Measurements from ENCODE around the gene LMAN1L. TPM values are rescaled to one million over a fixed set of nuclear protein-coding genes. Genes with fewer than 3 reads are reported as not detected.

Gene LMAN1L
- total RNA-seq, 1 donor from 2014 or later = 0.64 TPM

DNA sequence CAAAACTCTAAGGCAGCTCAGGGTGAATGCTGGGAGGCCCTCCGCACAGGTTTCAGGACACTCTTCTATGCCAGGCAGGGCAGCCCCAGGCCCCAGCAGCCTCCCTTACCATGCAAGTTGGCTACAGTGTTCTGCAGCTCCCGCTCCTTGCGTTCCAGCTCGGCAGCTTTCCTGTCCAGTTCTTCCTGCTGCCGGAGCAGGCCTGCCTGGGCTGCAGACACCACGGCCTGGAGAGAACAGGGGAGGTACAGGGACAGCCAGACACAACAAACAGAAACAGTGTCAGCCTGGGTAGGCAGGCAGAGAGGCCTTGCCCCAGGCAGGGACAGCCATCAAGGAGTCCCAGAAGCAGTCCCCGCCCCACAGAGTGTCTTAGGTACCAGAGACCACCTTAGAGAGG is 39.3 kb downstream of the LMAN1L start:
- no peak for DNase-seq (ENCODE audit: extremely low read depth, low read depth, low spot score)

GRCh38 chr15:74854453-74855022 is 41.9 kb downstream of the LMAN1L start:
- DNase-seq (ENCODE audit: extremely low read depth, low read depth, low spot score) = no peak

DNA sequence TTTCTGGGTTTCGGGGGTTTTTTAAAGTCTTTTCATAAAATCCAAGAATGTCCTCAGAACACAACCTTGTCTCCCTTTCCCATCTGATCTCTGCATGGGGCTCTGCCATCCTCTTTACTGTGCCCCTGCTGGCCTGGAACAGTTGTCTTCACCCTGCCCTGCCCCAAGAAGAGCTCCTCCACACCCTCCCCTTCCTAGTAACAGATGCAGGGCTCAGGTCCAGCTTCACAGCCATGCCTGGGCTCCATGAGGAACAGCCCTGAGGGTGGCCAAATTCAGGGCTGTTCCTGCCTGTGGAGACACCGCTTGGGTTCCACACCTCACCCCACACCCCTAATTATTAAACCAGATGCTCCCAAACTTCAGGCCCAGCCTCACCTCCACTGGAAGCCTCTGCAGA is 43.2 kb downstream of the LMAN1L start:
- no peak for DNase-seq (ENCODE audit: extremely low read depth, low read depth, low spot score)

GRCh38 chr15:74856537-74856936 is 43.9 kb downstream of the LMAN1L start:
- no peak for DNase-seq (ENCODE audit: extremely low read depth, low read depth, low spot score)

DNA sequence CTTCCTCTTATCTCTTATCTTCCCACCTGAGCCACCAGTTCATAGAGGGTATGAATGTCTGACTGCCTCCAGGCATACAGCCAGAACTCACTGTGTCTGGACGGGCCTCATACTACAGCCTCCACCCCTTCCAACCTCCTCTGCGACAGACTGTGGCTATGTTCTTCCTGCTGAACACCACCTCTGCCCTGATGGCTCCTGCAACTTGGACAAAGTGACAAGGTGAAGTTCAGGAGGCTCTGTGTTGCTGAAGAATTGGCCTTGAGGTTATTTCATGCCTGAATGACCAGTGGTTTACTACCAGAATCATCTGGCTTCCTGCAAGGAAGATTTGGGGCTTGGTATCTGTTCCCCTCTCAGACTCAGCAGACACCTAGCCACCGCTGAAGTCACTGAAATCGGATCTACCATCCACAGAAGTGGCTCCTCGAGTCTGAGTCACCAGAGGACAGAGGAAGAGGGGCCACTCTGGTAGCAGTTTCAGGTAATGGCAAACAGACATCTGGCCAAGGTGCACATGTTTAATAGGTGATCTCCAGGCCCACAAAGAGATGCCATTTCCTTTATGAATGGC is 44.5 kb downstream of the LMAN1L start:
- DNase-seq (ENCODE audit: extremely low read depth, low read depth, low spot score) = no peak

DNA sequence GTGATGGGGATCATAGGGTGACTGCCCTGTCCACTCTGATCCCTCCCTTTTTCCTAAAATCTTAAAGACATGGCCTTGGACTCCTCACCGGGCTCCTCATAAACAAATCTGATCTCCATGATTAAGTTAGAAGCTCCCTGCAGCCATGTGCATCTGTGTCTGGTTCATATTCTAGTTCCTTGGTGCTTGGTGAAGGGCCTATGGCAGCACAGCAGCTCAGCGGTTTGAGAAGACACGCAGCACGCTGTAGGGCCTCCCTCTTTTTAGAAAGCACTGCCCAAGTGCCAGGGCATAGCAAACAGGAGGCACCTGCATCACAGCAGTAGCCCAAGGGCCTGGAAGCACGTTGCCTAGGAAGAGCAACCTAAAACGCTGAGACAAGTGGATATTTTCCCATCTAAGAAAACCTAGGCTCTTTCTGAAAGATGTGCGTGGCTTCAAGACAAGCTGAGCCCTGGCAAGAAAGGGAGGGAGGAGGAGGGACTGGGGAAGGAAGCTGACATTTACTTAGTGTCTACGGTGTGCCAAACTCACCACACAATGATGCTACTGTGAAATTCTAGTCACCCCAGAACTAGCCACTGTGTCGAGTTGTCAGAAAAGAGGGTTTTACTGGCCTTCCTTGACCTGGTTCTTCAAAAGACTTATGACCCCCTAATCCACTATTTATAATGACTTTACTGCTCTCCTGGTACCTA is 45.2 kb downstream of the LMAN1L start:
- DNase-seq (ENCODE audit: extremely low read depth, low read depth, low spot score) = no peak

DNA sequence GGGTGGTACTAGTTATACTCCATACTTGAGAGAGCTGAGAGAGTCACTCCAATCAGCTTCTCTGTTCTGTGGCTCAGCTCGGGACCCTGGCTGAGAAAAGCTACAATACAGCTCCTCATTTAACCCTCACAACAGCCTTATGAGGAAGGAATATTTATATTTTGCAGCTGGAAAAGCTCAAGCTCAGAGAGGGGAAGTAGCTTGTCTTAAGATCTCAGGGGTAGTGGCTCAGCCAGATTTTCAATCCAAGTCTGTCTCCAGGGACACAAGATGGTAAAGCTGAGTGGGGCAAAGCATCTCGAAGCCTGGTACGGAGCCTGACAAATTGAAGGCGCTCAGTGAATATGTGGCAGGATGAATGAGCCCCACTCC is 45.7 kb downstream of the LMAN1L start:
- DNase-seq (ENCODE audit: extremely low read depth, low read depth, low spot score) = no peak

DNA sequence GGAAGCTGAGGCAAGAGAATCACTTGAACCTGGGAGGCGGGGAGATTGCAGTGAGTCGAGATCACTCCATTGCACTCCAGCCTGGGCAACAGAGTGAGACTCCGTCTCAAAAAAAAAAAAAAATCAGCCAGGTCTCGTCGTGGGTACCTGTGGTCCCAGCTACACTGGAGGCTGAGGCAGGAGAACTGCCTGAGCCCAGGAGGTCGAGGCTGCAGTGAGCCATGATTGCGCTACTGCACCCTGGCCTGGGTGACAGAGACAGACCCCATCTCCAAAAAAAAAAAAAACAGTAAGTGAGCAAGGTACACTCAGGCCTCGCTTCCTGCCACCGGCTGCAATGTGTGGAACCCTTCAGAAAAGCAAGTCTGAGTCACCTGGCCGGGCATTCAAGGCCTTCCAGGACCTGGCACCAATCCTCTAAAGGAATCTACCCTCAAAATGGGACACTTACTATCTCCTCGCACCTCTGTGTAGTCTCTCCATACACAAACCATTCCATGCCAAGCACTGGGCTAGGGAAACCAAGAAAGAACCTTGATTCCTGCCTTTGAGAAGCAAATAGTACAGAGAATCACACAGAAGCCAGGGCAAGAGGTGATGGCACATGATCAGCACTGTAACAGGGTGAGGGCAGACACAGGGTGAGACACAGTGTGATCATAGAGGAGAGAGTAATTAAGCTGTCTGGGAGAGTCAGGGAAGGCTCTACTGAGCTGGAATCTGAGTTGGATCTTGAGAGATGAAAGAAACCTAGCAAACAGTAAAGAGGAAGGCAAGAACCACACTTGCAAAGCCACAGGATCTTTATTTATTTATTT is 50.8 kb downstream of the LMAN1L start:
- DNase-seq (ENCODE audit: extremely low read depth, low read depth, low spot score) = no peak

- DNase-seq (ENCODE audit: extremely low read depth, low read depth, low spot score) = no peak
Observed at GRCh38 chr15:74864296-74864695, 51.7 kb downstream of the LMAN1L start.

- no peak for DNase-seq (ENCODE audit: extremely low read depth, low read depth, low spot score)
Observed at GRCh38 chr15:74865316-74865715, 52.7 kb downstream of the LMAN1L start.

DNA sequence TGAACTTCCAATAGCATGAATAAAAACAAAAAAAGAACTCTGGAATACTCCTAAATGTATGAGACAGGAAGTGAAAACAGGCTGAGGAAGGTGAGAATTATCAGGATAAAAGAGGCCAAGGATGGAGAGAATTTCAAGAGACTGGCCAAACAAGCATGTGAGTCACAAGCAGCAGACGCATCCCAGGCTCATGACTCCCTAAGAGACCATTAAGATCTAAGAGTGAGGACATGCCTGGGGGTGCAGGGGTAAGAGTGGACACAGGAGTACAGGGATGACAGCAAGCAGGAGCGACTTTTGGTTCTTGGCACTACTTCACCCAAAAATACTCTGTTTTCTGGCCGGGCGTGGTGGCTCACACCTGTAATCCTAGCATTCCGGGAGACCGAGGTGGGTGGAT is 53.5 kb downstream of the LMAN1L start:
- DNase-seq (ENCODE audit: extremely low read depth, low read depth, low spot score) = no peak

GRCh38 chr15:74867466-74868038 is 54.9 kb downstream of the LMAN1L start:
- DNase-seq (ENCODE audit: extremely low read depth, low read depth, low spot score) = no peak

GRCh38 chr15:74868059-74868458 is 55.4 kb downstream of the LMAN1L start:
- DNase-seq (ENCODE audit: extremely low read depth, low read depth, low spot score) = no peak

DNA sequence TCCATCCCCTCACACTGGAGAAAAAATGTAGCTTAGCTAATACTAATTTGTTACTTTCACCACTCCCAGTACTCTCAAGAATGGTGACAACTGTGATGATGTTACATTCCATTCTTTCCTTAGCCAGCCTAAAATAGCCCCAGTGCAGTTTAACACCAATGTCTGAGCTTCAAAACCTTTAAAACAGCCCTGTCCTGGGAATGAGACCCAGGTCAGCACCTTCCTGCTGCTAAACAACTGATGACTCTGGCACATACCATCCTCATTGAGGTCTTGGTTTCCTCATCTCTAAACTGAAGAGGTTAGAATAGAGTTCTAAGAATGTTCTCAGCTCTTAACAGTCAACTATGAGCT is 56.7 kb downstream of the LMAN1L start:
- no peak for DNase-seq (ENCODE audit: extremely low read depth, low read depth, low spot score)

GRCh38 chr15:74869726-74870407 is 57.2 kb downstream of the LMAN1L start:
- no peak for DNase-seq (ENCODE audit: extremely low read depth, low read depth, low spot score)

DNA sequence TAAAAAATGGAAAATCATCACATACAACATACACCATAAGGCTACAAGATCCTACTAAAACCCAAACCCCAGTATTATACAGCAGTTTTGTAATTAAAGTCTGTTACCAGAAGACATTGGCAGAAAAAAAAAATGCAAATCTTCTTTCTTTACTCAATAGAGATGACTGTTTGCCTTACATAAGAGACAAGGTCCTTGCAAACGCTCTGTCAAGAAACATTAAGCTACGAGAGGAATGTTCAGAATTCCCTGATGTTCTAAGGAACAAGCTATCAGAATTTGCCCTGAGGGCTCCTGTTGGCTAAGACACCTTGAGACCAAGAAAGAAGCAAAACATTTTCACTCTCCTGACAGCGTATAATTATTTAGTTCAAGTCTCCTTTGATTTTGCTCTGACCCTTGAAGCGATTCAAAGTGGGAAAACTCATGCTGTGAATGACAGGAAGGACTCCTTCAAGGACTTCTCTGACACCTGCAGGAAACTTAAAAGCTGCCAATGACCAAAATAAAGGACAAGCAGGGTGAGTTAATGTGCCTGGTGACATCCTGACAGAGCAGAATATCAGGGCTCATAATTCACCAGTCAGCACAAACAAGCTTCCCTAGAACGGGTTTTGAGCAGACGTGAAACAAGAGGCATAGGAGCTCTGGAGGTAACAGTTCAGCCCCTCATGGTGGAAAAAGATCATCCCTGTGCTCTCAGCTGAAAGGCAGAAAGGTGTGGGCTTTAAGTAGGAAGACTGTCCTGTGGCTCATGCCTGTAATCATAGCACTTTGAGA is 58.0 kb downstream of the LMAN1L start:
- DNase-seq (ENCODE audit: extremely low read depth, low read depth, low spot score) = no peak

DNA sequence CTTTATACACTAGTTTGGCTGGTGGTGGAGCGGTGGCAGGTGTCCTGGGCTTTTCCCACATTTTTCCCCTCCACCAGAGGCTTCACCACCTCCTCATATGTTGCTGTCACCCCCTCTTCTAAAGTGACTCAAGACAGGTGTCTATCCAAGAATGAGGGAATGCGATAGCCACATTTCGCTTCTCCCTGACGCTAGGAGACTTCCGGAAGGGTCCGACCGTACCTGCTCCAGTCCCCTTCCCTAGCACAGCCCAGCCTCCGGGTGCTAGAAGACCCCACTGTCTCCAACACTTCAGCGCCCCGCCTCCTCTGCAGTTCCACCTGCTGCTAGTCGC is 60.0 kb downstream of the LMAN1L start:
- no peak for DNase-seq (ENCODE audit: extremely low read depth, low read depth, low spot score)

DNA sequence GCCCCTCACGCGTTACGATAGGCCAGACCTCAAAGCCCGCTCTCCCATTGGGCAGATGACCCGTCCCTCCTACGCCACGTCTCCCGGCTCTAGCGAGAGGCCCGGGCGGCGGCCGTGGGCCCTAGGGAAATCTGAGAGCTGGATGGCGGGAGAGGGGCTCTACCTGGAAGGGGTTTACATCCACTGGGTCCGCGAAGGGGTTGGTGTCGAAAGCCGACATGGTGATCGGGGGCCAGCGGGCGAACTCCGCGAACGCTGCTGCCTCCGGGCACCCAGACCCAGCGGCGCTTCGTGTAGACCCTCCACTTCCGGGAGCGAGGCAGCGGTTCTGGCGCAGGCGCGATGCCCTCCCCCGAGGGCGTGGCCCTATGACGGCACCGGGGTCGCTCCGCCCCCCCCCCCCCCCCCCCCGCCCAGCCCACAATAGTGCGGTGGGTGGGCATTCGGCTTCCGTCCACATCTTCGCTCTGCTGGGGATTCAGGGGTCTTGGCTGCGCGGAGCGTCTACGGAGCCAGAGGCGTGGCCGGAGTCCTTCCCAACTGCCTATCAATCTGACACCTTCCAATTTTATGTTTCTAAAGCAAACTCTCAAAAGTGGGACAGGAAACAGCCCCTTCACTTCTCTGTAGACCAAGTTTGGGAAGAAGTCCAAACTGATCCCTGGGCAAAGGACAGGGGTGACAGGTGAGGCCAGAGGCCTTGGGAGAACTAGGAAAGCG is 60.6 kb downstream of the LMAN1L start, which contains the start of gene SCAMP2:
SCAMP2 (minus strand) TSS at position 330 of the 720 bp plus-strand sequence; CDS start at position 220, 110 bp downstream.
- peak; percentile 57 for DNase-seq (ENCODE audit: extremely low read depth, low read depth, low spot score)

DNA sequence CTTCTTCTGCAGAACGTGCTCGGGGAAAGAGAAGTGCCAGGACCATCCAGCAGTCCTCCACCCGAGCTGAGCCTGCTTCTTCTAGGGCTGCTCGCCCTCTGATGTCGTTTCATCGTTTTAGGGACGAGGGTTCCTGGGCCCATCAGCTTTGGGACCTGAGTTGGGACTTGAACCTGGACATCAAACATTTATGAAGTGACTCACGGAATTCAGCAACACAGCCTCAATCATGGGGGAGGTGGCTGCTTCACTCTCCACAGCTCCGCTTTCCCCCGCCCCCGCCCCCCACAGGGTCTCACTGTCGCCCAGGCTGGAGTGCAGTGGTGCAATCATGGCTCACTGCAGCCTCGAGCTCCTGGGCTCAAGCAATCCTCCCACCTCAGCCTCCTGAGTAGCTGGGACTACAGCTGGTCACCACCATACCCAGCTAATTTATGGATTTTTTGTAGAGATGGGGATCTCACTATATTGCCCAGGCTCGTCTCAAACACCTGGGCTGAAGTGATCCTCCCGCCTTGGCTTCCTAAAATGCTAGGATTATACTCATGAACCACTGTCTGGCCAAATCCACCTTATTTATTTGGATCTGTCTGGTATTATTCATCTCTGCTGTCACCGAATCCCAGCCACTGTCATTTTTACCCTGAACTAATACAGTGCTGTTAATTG is 61.3 kb downstream of the LMAN1L start:
- DNase-seq (ENCODE audit: extremely low read depth, low read depth, low spot score) = no peak
